RWPE2 (cell line): ENCODE results near the gene OR10P1.

Source experiments
- ATAC-seq: fragments of 200-7000 bp; cut with Tn5 transposase; 3 replicates; pipeline ENCODE4 v1.9.1; 2021; ENCODE audit warnings: low read depth
- DNase-seq: peaks from one replicate; pipeline ENCODE4 v3.0.0-alpha.2; 2020; ENCODE audit warnings: low spot score
- H3K27ac ChIP-seq: fragments of 450-650 bp; 2 replicates; pipeline ENCODE4 v1.5.1; 2017; ENCODE audit warnings: mild to moderate bottlenecking; ENCODE audit not compliant: poor library complexity, severe bottlenecking
- H3K27me3 ChIP-seq: fragments of 250-450 bp; sonication (Bioruptor Pico); 2 replicates; pipeline ENCODE4 v1.5.1; 2021; ENCODE audit warnings: mild to moderate bottlenecking, moderate library complexity; ENCODE audit not compliant: insufficient read depth, poor library complexity, severe bottlenecking
- H3K36me3 ChIP-seq: fragments of 250-450 bp; sonication (Bioruptor Pico); 2 replicates; pipeline ENCODE4 v1.5.1; 2020; ENCODE audit warnings: low read depth, mild to moderate bottlenecking, moderate library complexity
- H3K4me1 ChIP-seq: fragments of 250-450 bp; sonication (Bioruptor Pico); 2 replicates; pipeline ENCODE4 v1.5.1; 2021; ENCODE audit warnings: mild to moderate bottlenecking, moderate library complexity; ENCODE audit not compliant: insufficient read depth, poor library complexity, severe bottlenecking
- H3K4me3 ChIP-seq: fragments of 250-450 bp; sonication (Bioruptor Pico); 2 replicates; pipeline ENCODE4 v1.5.1; 2021; ENCODE audit warnings: mild to moderate bottlenecking, moderate library complexity; ENCODE audit not compliant: severe bottlenecking
- H3K9me3 ChIP-seq: fragments of 250-450 bp; sonication (Bioruptor Pico); 2 replicates; pipeline ENCODE4 v1.5.1; 2021; ENCODE audit warnings: mild to moderate bottlenecking, moderate library complexity; ENCODE audit not compliant: severe bottlenecking
- TF ChIP-seq, protein P1 (sequence below): fragments of 450-650 bp; IDR thresholded peaks from one replicate; pipeline ENCODE4 v1.5.1; 2017; ENCODE audit warnings: mild to moderate bottlenecking, moderate library complexity; ENCODE audit not compliant: poor library complexity, severe bottlenecking

Gene OR10P1

DNA sequence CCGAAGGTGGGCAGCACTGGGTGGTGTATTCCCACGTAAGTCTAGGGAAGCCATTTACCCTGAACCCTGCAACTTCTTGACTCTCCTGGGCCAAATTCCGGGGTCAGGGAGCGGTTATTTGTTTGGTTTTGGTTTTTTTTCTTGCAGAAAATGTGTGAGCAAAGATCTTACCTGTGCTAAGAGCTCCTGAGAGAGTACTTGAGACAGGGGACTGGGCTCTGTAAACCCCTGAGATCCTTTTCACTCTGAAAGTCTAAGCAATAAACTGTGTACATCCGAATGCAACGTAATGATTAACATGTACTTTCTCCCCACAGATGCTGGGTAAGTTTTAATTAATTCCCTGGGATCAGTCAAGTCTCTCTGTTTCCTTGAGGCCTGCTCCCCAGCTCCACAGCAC lies 21.5 kb downstream of the OR10P1 start:
- no peak for DNase-seq
- Histone ChIP-seq H3K27me3 (no peaks in the 10 kb centered on the region), H3K27ac (no peak overlapping the region), H3K9me3 (no peaks in the 10 kb centered on the region), H3K36me3 (no peaks in the 10 kb centered on the region), H3K4me1 (no peaks in the 10 kb centered on the region), H3K4me3 (no peak overlapping the region)
- TF ChIP-seq, protein P1, sequence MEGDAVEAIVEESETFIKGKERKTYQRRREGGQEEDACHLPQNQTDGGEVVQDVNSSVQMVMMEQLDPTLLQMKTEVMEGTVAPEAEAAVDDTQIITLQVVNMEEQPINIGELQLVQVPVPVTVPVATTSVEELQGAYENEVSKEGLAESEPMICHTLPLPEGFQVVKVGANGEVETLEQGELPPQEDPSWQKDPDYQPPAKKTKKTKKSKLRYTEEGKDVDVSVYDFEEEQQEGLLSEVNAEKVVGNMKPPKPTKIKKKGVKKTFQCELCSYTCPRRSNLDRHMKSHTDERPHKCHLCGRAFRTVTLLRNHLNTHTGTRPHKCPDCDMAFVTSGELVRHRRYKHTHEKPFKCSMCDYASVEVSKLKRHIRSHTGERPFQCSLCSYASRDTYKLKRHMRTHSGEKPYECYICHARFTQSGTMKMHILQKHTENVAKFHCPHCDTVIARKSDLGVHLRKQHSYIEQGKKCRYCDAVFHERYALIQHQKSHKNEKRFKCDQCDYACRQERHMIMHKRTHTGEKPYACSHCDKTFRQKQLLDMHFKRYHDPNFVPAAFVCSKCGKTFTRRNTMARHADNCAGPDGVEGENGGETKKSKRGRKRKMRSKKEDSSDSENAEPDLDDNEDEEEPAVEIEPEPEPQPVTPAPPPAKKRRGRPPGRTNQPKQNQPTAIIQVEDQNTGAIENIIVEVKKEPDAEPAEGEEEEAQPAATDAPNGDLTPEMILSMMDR = no peak
- no peak for ATAC-seq

GRCh38 chr12:55658635-55659391 lies 22.1 kb downstream of the OR10P1 start:
- H3K27ac ChIP-seq = no peak overlapping the region
- DNase-seq = no peak
- H3K9me3 ChIP-seq = no peaks in the 10 kb centered on the region
- no peaks in the 10 kb centered on the region for H3K36me3 ChIP-seq
- no peaks in the 10 kb centered on the region for H3K4me1 ChIP-seq
- H3K4me3 ChIP-seq = no peak overlapping the region
- H3K27me3 ChIP-seq = no peaks in the 10 kb centered on the region
- ATAC-seq = no peak; the same call in 2 of the 3 replicates
- TF ChIP-seq, protein P1 = no peak

- TF ChIP-seq, protein P1 = peak; percentile 75
- H3K4me3 ChIP-seq = no peak overlapping the region
- no peaks in the 10 kb centered on the region for H3K36me3 ChIP-seq
- no peak overlapping the region for H3K27ac ChIP-seq
- no peaks in the 10 kb centered on the region for H3K9me3 ChIP-seq
- ATAC-seq (peak; percentile 62; the same call in 2 of the 3 replicates), DNase-seq (no peak)
- H3K27me3 ChIP-seq = no peaks in the 10 kb centered on the region
- no peaks in the 10 kb centered on the region for H3K4me1 ChIP-seq
These were observed 23.0 kb downstream of the OR10P1 start for GRCh38 chr12:55659486-55660385.

DNA sequence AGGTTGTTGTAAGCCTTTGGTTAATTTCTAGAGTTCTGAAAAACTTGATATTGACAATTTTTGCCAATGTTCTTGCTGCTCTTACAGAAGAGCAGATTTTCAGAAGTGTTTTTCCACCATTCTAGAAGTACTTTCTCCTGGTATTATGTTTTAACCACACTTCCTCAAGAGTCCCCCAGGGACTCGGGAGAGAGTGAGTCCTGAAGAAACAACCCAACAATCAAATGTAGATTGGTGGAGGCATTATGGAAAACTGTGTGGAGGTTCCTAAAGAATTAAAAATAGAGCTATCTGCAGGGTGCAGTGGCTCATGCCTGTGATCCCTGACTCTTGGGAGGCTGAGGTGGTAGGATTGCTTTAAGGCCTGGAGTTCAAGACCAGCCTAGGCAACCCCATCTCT lies 26.7 kb downstream of the OR10P1 start:
- H3K27me3 ChIP-seq = no peaks in the 10 kb centered on the region
- TF ChIP-seq, protein P1 = no peak
- DNase-seq = no peak

More for the DNA sequence above, 26.7 kb downstream of the OR10P1 start:
- Histone ChIP-seq H3K27ac (no peak overlapping the region), H3K36me3 (no peaks in the 10 kb centered on the region), H3K4me1 (no peaks in the 10 kb centered on the region), H3K4me3 (no peak overlapping the region), H3K9me3 (no peaks in the 10 kb centered on the region)
- ATAC-seq = no peak
